SK-N-DZ (cell line): ENCODE measurements around the gene ARID3A.

Experiments
- DNase-seq: peaks from one replicate; pipeline ENCODE4 v3.0.0-alpha.2; 2015; ENCODE audit warnings: low spot score

ARID3A gene

GRCh38 chr19:986083-986482 is 60.2 kb downstream of the ARID3A start:
- no peak for DNase-seq

DNA sequence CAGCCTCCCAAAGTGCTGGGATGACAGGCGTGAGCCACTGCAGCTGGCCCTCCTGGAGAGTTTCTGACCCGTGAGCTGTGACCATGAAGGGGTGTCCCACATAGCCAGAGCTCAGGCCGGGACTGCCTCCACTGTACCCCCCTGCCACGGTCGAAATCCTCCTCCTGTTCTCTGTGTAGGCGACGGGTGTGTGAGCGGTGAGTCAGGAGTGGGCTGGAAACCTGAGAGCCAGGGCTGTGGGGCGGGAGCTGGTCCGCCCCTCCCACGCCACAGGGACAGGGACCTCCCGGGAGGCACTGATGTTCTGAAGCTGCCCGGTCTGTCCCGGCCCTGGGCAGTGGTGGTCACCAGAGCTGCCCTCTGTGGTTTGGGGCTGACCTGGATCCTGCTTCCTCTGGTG is 62.2 kb downstream of the ARID3A start:
- no peak for DNase-seq

GRCh38 chr19:988510-988909 is 62.7 kb downstream of the ARID3A start:
- DNase-seq = no peak

- no peak for DNase-seq
These were observed 63.7 kb downstream of the ARID3A start for GRCh38 chr19:989381-990081.

DNA sequence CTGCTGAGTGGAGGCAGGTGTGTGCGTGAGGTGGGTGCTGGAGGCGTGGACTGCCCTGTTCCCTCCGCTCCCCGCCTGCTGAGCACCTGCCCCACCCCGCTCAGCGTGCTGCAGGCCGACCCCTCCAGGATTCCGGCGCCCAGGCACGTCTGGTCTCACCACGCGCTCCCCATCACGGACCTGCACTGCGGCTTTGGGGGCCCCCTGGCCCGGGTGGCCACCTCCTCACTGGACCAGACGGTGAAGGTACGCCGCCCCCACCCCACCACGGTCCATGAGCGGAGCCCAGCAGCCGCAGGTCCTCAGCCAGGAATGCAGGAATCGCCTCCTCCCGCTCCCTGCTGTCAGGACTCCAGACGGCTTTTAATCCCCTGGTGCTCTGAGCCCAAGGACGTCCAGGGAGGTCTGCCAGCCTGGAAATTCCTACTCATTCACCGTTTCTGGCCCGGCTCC is 64.3 kb downstream of the ARID3A start:
- DNase-seq = no peak

DNA sequence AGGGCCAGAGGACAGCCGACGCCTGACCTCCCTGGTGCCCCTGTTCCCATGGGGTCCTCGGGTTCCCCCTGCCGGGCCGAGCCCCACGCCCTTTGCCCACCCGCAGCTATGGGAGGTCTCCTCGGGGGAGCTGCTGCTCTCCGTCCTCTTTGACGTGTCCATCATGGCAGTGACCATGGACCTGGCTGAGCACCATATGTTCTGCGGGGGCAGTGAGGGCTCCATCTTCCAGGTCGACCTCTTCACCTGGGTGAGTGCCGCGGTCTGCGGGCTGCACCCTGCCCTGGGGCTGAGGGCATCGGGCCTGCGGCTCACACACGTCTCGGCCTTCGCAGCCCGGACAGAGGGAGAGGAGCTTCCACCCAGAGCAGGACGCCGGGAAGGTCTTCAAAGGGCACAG is 64.9 kb downstream of the ARID3A start:
- DNase-seq = no peak

DNA sequence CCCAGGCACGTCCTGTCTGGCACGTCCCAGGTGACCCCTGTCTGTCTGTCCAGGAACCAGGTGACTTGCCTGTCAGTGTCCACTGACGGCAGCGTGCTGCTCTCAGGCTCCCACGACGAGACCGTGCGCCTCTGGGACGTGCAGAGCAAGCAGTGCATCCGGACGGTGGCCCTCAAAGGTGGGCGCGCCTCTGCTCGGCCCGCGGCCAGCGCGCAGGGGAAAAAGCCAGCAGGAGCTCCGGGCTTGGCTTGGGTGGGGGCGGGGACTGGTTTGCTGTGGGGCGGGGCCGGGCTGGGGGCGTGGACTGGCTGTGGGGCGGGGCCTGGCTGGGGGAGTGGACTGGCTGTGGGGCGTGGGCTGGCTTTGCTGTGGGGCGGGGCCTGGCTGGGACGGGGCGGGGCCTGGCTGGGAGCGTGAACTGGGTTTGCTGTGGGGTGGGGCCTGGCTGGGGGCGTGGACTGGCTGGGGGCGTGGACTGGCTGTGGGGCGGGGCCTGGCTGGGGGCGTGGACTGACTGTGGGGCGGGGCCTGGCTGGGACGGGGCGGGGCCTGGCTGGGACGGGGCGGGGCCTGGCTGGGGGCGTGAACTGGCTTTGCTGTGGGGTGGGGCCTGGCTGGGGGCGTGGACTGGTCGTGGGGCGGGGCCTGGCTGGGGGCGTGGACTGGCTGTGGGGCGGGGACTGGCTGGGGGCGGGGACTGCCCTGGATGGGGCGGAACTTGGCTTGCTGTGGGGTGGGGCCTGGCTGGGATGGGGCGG is 65.5 kb downstream of the ARID3A start:
- no peak for DNase-seq

DNA sequence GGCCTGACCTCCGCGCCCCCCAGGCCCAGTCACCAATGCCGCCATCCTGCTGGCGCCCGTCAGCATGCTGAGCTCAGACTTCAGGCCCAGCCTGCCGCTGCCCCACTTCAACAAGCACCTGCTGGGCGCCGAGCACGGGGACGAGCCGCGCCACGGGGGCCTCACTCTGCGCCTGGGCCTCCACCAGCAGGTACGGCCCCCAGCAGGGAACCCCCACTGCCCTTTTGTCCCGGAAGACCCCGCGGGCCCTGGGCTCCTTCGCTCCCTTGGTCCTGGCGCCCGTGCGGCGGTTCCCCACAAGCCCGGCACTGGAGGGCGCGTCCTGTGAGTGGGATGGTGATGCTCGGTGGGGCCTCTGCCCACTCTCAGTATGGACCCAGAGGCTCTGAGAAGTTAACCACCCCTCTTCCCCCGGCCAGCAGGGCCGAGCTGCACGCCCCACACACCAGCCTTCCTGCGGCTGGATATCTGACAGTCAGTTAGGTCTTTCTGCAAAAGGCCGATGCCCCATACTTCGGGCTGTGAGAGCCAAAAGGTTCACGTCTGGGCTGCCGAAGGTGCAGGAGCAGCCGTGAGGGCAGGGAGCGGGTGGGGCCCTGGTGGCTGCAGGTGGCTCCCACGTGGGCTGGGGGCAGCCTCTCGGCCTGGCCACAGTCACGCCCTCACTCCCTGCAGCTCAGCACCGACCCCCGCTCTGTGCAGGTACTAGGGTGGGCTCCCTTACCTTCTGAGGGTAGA is 66.3 kb downstream of the ARID3A start:
- DNase-seq = no peak

DNA sequence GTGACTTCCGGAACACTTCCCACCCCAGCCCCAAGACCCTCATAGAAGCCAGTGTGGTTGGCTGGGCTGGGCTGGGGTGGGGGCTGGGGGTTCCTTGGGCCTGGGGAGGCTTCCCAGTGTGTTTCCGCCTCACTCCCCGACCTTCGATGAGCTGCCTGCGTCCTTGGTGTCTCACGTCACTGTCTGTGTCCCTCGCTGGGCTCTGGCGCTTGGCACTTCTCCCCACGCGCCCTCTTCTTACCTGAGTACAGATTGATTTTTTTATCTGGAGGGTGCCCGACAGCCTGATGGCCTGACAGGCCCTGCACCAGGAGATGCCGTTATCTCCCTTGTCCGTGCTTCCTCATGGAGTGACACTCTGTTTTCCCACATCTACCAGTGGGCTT is 66.8 kb downstream of the ARID3A start:
- no peak for DNase-seq

DNA sequence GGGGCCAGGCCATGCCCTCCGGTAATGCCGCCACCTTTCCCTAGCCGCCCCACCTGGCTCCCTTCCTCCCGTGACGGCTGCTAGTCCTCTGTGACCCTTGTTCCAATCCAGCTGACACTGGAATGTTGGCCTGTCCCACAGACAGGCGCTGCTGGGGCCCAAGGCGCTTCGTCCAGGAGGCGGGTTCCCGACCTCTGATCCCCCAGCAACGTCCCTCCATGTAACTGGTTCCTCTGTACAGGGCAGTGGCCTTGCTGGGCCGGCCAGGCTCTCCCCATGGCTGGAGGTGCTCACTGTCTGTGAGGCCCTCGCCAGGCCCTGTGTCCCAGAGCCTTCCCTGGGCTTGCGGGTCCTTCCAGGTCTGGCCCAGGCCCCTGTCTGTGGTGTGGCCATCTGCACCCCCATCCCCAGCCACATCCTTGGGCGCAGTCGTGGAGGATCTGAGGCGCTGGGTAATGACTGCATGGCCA is 67.6 kb downstream of the ARID3A start:
- no peak for DNase-seq

GRCh38 chr19:993831-994393 is 68.1 kb downstream of the ARID3A start:
- DNase-seq = no peak

- no peak for DNase-seq
These were observed 68.7 kb downstream of the ARID3A start for GRCh38 chr19:994516-994915.

- no peak for DNase-seq
These were observed 69.4 kb downstream of the ARID3A start for GRCh38 chr19:995051-995827.

- no peak for DNase-seq
These were observed 70.4 kb downstream of the ARID3A start for GRCh38 chr19:996051-996838.

- no peak for DNase-seq
These were observed 72.2 kb downstream of the ARID3A start for GRCh38 chr19:998064-998463.

GRCh38 chr19:999379-999719 is 73.5 kb downstream of the ARID3A start:
- no peak for DNase-seq

- DNase-seq = no peak
These were observed 74.3 kb downstream of the ARID3A start, which contains the start of gene GRIN3B for GRCh38 chr19:1000095-1000494. TSS of gene GRIN3B (plus strand) at chr19:1000419. CDS start at chr19:1000438, 19 bp downstream.

DNA sequence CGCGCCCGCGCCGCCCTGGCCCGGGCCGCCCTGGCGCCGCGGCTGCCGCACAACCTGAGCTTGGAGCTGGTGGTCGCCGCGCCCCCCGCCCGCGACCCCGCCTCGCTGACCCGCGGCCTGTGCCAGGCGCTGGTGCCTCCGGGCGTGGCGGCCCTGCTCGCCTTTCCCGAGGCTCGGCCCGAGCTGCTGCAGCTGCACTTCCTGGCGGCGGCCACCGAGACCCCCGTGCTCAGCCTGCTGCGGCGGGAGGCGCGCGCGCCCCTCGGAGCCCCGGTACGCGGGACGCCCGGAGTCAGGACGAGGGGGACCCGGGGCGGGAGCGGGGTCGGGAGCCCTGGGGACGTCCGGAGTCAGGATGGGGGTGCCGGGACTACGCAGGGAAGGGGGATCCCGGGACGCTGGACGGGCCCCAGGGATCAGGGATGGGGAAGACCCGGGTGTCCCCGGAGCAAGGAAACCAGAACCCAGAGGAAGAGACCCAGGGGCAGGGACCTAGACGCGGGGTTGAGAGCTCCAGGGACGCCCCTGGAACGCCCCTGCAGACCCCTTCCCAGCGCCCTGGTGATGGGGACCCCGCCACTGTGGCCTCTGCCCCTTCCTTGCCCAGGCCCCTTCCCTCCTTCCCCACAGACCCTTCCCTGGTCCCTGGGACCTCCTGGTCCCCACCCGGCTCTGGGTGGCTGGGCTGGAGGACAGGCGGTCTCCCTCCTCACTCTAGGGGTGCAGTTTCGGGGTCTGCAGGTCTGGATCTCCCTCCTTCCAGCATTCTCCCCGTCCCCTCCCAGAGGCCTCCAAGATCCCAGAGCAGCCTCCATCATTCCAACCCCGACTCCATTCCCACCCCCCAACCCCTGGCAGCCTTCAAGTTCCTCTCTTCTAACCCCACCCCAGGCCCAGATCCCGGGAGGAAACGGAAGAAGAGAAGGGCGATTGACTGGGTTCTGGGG is 75.0 kb downstream of the ARID3A start:
- DNase-seq = no peak

- DNase-seq = peak; percentile 65
These were observed 75.8 kb downstream of the ARID3A start for GRCh38 chr19:1001538-1002166.
